K562 (cell line): Measurements from ENCODE around the gene SLAMF8. TPM values are rescaled to one million over a fixed set of nuclear protein-coding genes. Genes with fewer than 3 reads are reported as not detected.
A peak's percentile ranks its signal among the peaks of the same experiment; 100 is the strongest.

ENCODE experiments used
- ADNP ChIP-seq: fragments of 200-800 bp; sonication (Bioruptor generic); IDR thresholded peaks from 2 replicates; pipeline ENCODE4 v1.6.1; 2016; ENCODE audit warnings: missing genetic modification characterization, missing compliant biosample characterization
- DNMT1 ChIP-seq: fragments of 450-650 bp; IDR thresholded peaks from 2 replicates; pipeline ENCODE4 v1.6.1; 2016; ENCODE audit warnings: antibody characterized with exemption, mild to moderate bottlenecking
- EP300 ChIP-seq: IDR thresholded peaks from 2 replicates; pipeline ENCODE4 v1.6.1; 2012; ENCODE audit warnings: low read length, improper control_type of control experiment
- HBP1 ChIP-seq: fragments of 450-650 bp; formaldehyde crosslinking; IDR thresholded peaks from 2 replicates; pipeline ENCODE4 v1.4.0; 2022; ENCODE audit warnings: missing genetic modification characterization
- HMBOX1 ChIP-seq: sonication (generic); IDR thresholded peaks from 2 replicates; pipeline ENCODE4 v1.6.1; 2016
- JUN ChIP-seq, 2 experiments: sonication (generic) in 1 of 2; formaldehyde crosslinking in 1 of 2; IDR thresholded peaks; 2 replicates each; pipeline versions ENCODE4 v1.6.1 to v1.8.0; 2012 to 2022; ENCODE audit warnings: borderline replicate concordance in 2 of 2, mild to moderate bottlenecking in 2 of 2, improper control_type of control experiment in 1 of 2, low read depth in 1 of 2, low read length in 1 of 2, missing genetic modification reagents in 1 of 2
- NFE2 ChIP-seq: IDR thresholded peaks from 2 replicates; pipeline ENCODE4 v1.6.1; 2014; ENCODE audit warnings: antibody characterized with exemption, low read depth
- PHF21A ChIP-seq: fragments of 450-650 bp; IDR thresholded peaks from 2 replicates; pipeline ENCODE4 v1.6.1; 2017; ENCODE audit warnings: low read depth, borderline replicate concordance
- SPI1 ChIP-seq: IDR thresholded peaks from 2 replicates; pipeline ENCODE4 v1.6.1; 2011; ENCODE audit warnings: low read depth, low read length, control low read depth, borderline replicate concordance
- ZNF318 ChIP-seq, 2 experiments: fragments of 450-650 bp; IDR thresholded peaks; 2 replicates each; pipeline ENCODE4 v1.6.1; 2016; ENCODE audit warnings: mild to moderate bottlenecking in 2 of 2, borderline replicate concordance in 1 of 2, low read depth in 1 of 2, moderate library complexity in 1 of 2
- ZNF408 ChIP-seq: fragments of 250-450 bp; sonication (Bioruptor Pico); IDR thresholded peaks from 2 replicates; pipeline ENCODE4 v1.4.0; 2020; ENCODE audit warnings: low read depth, mild to moderate bottlenecking, moderate library complexity
- ZNF41 ChIP-seq: fragments of 250-450 bp; sonication (Bioruptor Pico); conservative IDR thresholded peaks from 2 replicates; pipeline ENCODE4 v1.4.0; 2020; ENCODE audit warnings: mild to moderate bottlenecking
- polyA plus RNA-seq, 8 experiments: library from polyadenylated mRNA; depleted of rRNA in 4 of 8; stranded (reverse) in 5 of 8; unstranded in 3 of 8; fragments of >200 nt; fragmentation: Nextera tagmentation in 2 of 8; fragmentation: Illumina TruSeq in 1 of 8; extraction: Ambion mirVana in 2 of 8; extraction: Trizol in 1 of 8; gene quantifications; 2 replicates each; pipeline versions ENCODE4 v1.2.1 to v1.2.3, GENCODE V29; 2011 to 2014; ENCODE audit warnings: inconsistent platforms in 1 of 8, missing spikeins in 1 of 8
- total RNA-seq, 7 experiments: library from RNA; depleted of rRNA in 6 of 7; stranded (reverse); fragments of >200 nt in 6 of 7; fragmentation: Illumina TruSeq in 2 of 7; extraction: Trizol in 2 of 7; gene quantifications; 2 replicates each; pipeline versions ENCODE4 v1.2.1 to v1.2.3, GENCODE V29; 2011 to 2021; ENCODE audit warnings: low replicate concordance in 1 of 7
- TF ChIP-seq, protein P1 (sequence below): fragments of 250-450 bp; sonication (Bioruptor Pico); IDR thresholded peaks from 2 replicates; pipeline ENCODE4 v1.4.0; 2020

The SLAMF8 gene
- total and polyA plus RNA-seq, 9 of the 15 experiments (the other 6 are each of a cell fraction or from before 2014, with no cell fraction given): not detected

- TF ChIP-seq JUN (IDR thresholded peaks at IDR 0.05; ENCODE audit: borderline replicate concordance, low read depth, low read length) (peak; percentile 88), JUN (CRISPR knock-in tag; IDR thresholded peaks at IDR 0.05; ENCODE audit: borderline replicate concordance) (no peak), ZNF408 (CRISPR knock-in tag) (no peak), PHF21A (no peak), EP300 (peak; percentile 69), HBP1 (no peak), NFE2 (peak; percentile 55; the same call in 1 of the 2 replicates), ZNF318 (IDR thresholded peaks at IDR 0.05; ENCODE audit: borderline replicate concordance in 1 of 2, low read depth in 1 of 2) (peak in 1 of 2 experiments; percentile 91; a peak in 2 of 4 replicates), ADNP (tag) (no peak), DNMT1 (0 out of 2 replicates have a peak, but pooled peaks have one; percentile 15), HMBOX1 (no peak), SPI1 (no peak), ZNF41 (CRISPR knock-in tag) (no peak)
- TF ChIP-seq, protein P1, sequence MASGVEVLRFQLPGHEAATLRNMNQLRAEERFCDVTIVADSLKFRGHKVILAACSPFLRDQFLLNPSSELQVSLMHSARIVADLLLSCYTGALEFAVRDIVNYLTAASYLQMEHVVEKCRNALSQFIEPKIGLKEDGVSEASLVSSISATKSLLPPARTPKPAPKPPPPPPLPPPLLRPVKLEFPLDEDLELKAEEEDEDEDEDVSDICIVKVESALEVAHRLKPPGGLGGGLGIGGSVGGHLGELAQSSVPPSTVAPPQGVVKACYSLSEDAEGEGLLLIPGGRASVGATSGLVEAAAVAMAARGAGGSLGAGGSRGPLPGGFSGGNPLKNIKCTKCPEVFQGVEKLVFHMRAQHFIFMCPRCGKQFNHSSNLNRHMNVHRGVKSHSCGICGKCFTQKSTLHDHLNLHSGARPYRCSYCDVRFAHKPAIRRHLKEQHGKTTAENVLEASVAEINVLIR (CRISPR knock-in tag): no peak
These were observed 9.2 kb upstream of the SLAMF8 start (continued) for GRCh38 chr1:159817276-159818041.
